Measurements from ENCODE around the gene SGO2. TPM values are rescaled to one million over a fixed set of nuclear protein-coding genes. Genes with fewer than 3 reads are reported as not detected.

SGO2 gene
- total and polyA plus RNA-seq, 4 experiments from 2014 or later: 1.7 to 4.8 (median 3.4) TPM

- H3K4me1 Mint-ChIP-seq: peaks cover 6 to 19% (median 17%) of the 10 kb centered on the region in 4 donors
- peaks cover 0 to 1% of the 10 kb centered on the region in 2 donors for H3K36me3 Mint-ChIP-seq
- POLR2A ChIA-PET (ENCODE audit: partially characterized antibody): interaction anchor here (0.8 to 3.9 kb wide), 2 partner anchors 11 to 348 kb away, joined by 3 to 20 read pairs; partner anchors contain the start of gene SGO2
- H3K4me3 ChIP-seq (ENCODE audit: low read length in 2 of 2): peak overlapping the region in 1 of 2 donors; percentile 5
- no peaks in the 10 kb centered on the region for H3K9me3 ChIP-seq (ENCODE audit: control insufficient read depth in 1 of 2, low read length in 2 of 2)
- no peaks in the 10 kb centered on the region for H3K27me3 ChIP-seq (ENCODE audit: insufficient read depth, low read length)
- DNase-seq: peak in 4 of 5 donors; percentile 15 to 32 (median 22)
- peaks cover 0 to 11% (median 3%) of the 10 kb centered on the region in 8 donors for H3K9me3 Mint-ChIP-seq
- CTCF ChIA-PET (ENCODE audit: partially characterized antibody): interaction anchor here (0.9 kb wide), 1 partner anchor 11 kb away, joined by 3 read pairs; the partner anchor contains the start of gene SGO2
- no peaks in the 10 kb centered on the region for H3K36me3 ChIP-seq (ENCODE audit: insufficient read depth, low read length)
- peaks cover 0 to 2% of the 10 kb centered on the region in 2 donors for H3K27me3 Mint-ChIP-seq
- H3K27ac ChIP-seq (ENCODE audit: low read depth, low read length): no peak overlapping the region
- H3K4me1 ChIP-seq (ENCODE audit: insufficient read depth, low read length): peaks cover 29% of the 10 kb centered on the region
- H3K4me3 Mint-ChIP-seq: peak overlapping the region in 6 of 8 donors; percentile 4 to 68 (median 23)
- intact Hi-C loops (cut with micrococcal nuclease): loop anchor here (10.0 kb wide), 1 partner anchor 940 kb away; the partner anchor contains the start of genes STRADB and TRAK2
- peak overlapping the region in 5 of 7 donors; percentile 23 to 88 (median 62) for H3K27ac Mint-ChIP-seq
Observed at GRCh38 chr2:200515155-200515554, 10.9 kb upstream of the SGO2 start.

- Mint-ChIP-seq H3K4me3 (no peak overlapping the region), H3K36me3 (peaks cover 0 to 2% of the 10 kb centered on the region in 2 donors), H3K27me3 (no peaks in the 10 kb centered on the region), H3K9me3 (peaks cover 0 to 1% (median 0%) of the 10 kb centered on the region in 8 donors), H3K27ac (no peak overlapping the region), H3K4me1 (peaks cover 6 to 15% (median 12%) of the 10 kb centered on the region in 4 donors)
- Histone ChIP-seq H3K27ac (ENCODE audit: low read depth, low read length) (no peak overlapping the region), H3K36me3 (ENCODE audit: insufficient read depth, low read length) (no peaks in the 10 kb centered on the region), H3K4me3 (ENCODE audit: low read length in 2 of 2) (no peak overlapping the region), H3K9me3 (ENCODE audit: control insufficient read depth in 1 of 2, low read length in 2 of 2) (no peaks in the 10 kb centered on the region), H3K4me1 (ENCODE audit: insufficient read depth, low read length) (peaks cover 14% of the 10 kb centered on the region), H3K27me3 (ENCODE audit: insufficient read depth, low read length) (no peaks in the 10 kb centered on the region)
- POLR2A ChIA-PET (ENCODE audit: partially characterized antibody): no interaction called here
- CTCF ChIA-PET (ENCODE audit: partially characterized antibody): interaction anchor here (1.6 kb wide), 1 partner anchor 39 kb away, joined by 4 read pairs; no protein-coding TSS in a partner anchor
- intact Hi-C loops (cut with micrococcal nuclease): no loop called here
- no peak for DNase-seq
Observed at GRCh38 chr2:200523158-200523557, 2.8 kb upstream of the SGO2 start.

- Histone ChIP-seq H3K9me3 (ENCODE audit: control insufficient read depth in 1 of 2, low read length in 2 of 2) (no peaks in the 10 kb centered on the region), H3K36me3 (ENCODE audit: insufficient read depth, low read length) (no peaks in the 10 kb centered on the region), H3K4me3 (ENCODE audit: low read length in 2 of 2) (no peak overlapping the region), H3K27ac (ENCODE audit: low read depth, low read length) (no peak overlapping the region), H3K4me1 (ENCODE audit: insufficient read depth, low read length) (peaks cover 14% of the 10 kb centered on the region), H3K27me3 (ENCODE audit: insufficient read depth, low read length) (no peaks in the 10 kb centered on the region)
- CTCF ChIA-PET (ENCODE audit: partially characterized antibody): interaction anchor here (1.6 to 3.5 kb wide), 2 partner anchors 13 to 40 kb away, joined by 4 to 20 read pairs; partner anchors contain the start of gene KCTD18
- peaks cover 0 to 1% (median 0%) of the 10 kb centered on the region in 8 donors for H3K9me3 Mint-ChIP-seq
- intact Hi-C loops (cut with micrococcal nuclease): no loop called here
- POLR2A ChIA-PET (ENCODE audit: partially characterized antibody): no interaction called here
- peaks cover 6 to 15% (median 12%) of the 10 kb centered on the region in 4 donors for H3K4me1 Mint-ChIP-seq
- peaks cover 0 to 2% of the 10 kb centered on the region in 2 donors for H3K36me3 Mint-ChIP-seq
- H3K27me3 Mint-ChIP-seq: no peaks in the 10 kb centered on the region
- H3K4me3 Mint-ChIP-seq: peak overlapping the region in 1 of 8 donors; percentile 29
- DNase-seq: no peak
- no peak overlapping the region for H3K27ac Mint-ChIP-seq
Observed at GRCh38 chr2:200523604-200524003, 2.4 kb upstream of the SGO2 start.

- H3K4me1 ChIP-seq (ENCODE audit: insufficient read depth, low read length): peaks cover 14% of the 10 kb centered on the region
- ChIA-PET POLR2A (ENCODE audit: partially characterized antibody) (interaction anchor here (0.6 to 2.3 kb wide), 12 partner anchors 9 to 569 kb away, joined by 3 to 20 read pairs (median 4); partner anchors contain the start of gene KCTD18), CTCF (ENCODE audit: partially characterized antibody) (interaction anchor here (0.9 to 3.5 kb wide), 7 partner anchors 9 to 188 kb away, joined by 3 to 20 read pairs (median 3); partner anchors contain the start of gene KCTD18)
- H3K4me1 Mint-ChIP-seq: peaks cover 6 to 15% (median 12%) of the 10 kb centered on the region in 4 donors
- no peaks in the 10 kb centered on the region for H3K27me3 Mint-ChIP-seq
- DNase-seq: no peak
- peaks cover 0 to 2% of the 10 kb centered on the region in 2 donors for H3K36me3 Mint-ChIP-seq
- no peak overlapping the region for H3K27ac ChIP-seq (ENCODE audit: low read depth, low read length)
- H3K4me3 Mint-ChIP-seq: peak overlapping the region in 3 of 8 donors; percentile 91 to 97 (median 93)
- H3K9me3 Mint-ChIP-seq: peaks cover 0 to 1% (median 0%) of the 10 kb centered on the region in 8 donors
- peak overlapping the region in 1 of 7 donors; percentile 83 for H3K27ac Mint-ChIP-seq
- no peaks in the 10 kb centered on the region for H3K9me3 ChIP-seq (ENCODE audit: control insufficient read depth in 1 of 2, low read length in 2 of 2)
- H3K36me3 ChIP-seq (ENCODE audit: insufficient read depth, low read length): no peaks in the 10 kb centered on the region
- no peaks in the 10 kb centered on the region for H3K27me3 ChIP-seq (ENCODE audit: insufficient read depth, low read length)
- peak overlapping the region in 1 of 2 donors; percentile 98 for H3K4me3 ChIP-seq (ENCODE audit: low read length in 2 of 2)
- intact Hi-C loops (cut with micrococcal nuclease): loop anchor here (5.0 kb wide), 2 partner anchors 1068 to 1257 kb away; partner anchors contain the start of genes ALS2 and SATB2
Observed at GRCh38 chr2:200525066-200525465, 941 bp upstream of the SGO2 start.

- H3K9me3 ChIP-seq (ENCODE audit: control insufficient read depth in 1 of 2, low read length in 2 of 2): no peaks in the 10 kb centered on the region
- intact Hi-C loops (cut with micrococcal nuclease): loop anchor here (5.0 kb wide), 2 partner anchors 1068 to 1257 kb away; partner anchors contain the start of genes ALS2 and SATB2
- ChIA-PET POLR2A (ENCODE audit: partially characterized antibody) (interaction anchor here (0.6 to 2.3 kb wide), 12 partner anchors 9 to 569 kb away, joined by 3 to 20 read pairs (median 4); partner anchors contain the start of gene KCTD18), CTCF (ENCODE audit: partially characterized antibody) (interaction anchor here (0.9 to 3.5 kb wide), 7 partner anchors 10 to 188 kb away, joined by 3 to 20 read pairs (median 3); partner anchors contain the start of gene KCTD18)
- no peak for DNase-seq
- peaks cover 14% of the 10 kb centered on the region for H3K4me1 ChIP-seq (ENCODE audit: insufficient read depth, low read length)
- Mint-ChIP-seq H3K4me3 (peak overlapping the region; percentile 91 to 97 (median 93)), H3K27me3 (no peaks in the 10 kb centered on the region), H3K36me3 (peaks cover 0 to 2% of the 10 kb centered on the region in 2 donors), H3K27ac (peak overlapping the region; percentile 50 to 93 (median 85)), H3K4me1 (peaks cover 6 to 15% (median 12%) of the 10 kb centered on the region in 4 donors), H3K9me3 (peaks cover 0 to 1% (median 0%) of the 10 kb centered on the region in 8 donors)
- H3K36me3 ChIP-seq (ENCODE audit: insufficient read depth, low read length): no peaks in the 10 kb centered on the region
- H3K27me3 ChIP-seq (ENCODE audit: insufficient read depth, low read length): no peaks in the 10 kb centered on the region
- peak overlapping the region; percentile 55 for H3K27ac ChIP-seq (ENCODE audit: low read depth, low read length)
- peak overlapping the region; percentile 82 to 98 for H3K4me3 ChIP-seq (ENCODE audit: low read length in 2 of 2)
Observed at GRCh38 chr2:200525551-200525881, 491 bp upstream of the SGO2 start.

GRCh38 chr2:200528228-200528627 is 2.2 kb downstream of the SGO2 start:
- Histone ChIP-seq H3K27me3 (ENCODE audit: insufficient read depth, low read length) (no peaks in the 10 kb centered on the region), H3K27ac (ENCODE audit: low read depth, low read length) (no peak overlapping the region), H3K4me3 (ENCODE audit: low read length in 2 of 2) (no peak overlapping the region), H3K36me3 (ENCODE audit: insufficient read depth, low read length) (no peaks in the 10 kb centered on the region), H3K4me1 (ENCODE audit: insufficient read depth, low read length) (peaks cover 14% of the 10 kb centered on the region), H3K9me3 (ENCODE audit: control insufficient read depth in 1 of 2, low read length in 2 of 2) (no peaks in the 10 kb centered on the region)
- H3K9me3 Mint-ChIP-seq: peaks cover 0 to 1% (median 0%) of the 10 kb centered on the region in 8 donors
- intact Hi-C loops (cut with micrococcal nuclease): loop anchor here (5.0 kb wide), 2 partner anchors 1071 to 1254 kb away; partner anchors contain the start of genes ALS2 and SATB2
- no peak for DNase-seq
- peaks cover 6 to 15% (median 12%) of the 10 kb centered on the region in 4 donors for H3K4me1 Mint-ChIP-seq
- CTCF ChIA-PET (ENCODE audit: partially characterized antibody): no interaction called here
- POLR2A ChIA-PET (ENCODE audit: partially characterized antibody): interaction anchor here (0.7 kb wide), 1 partner anchor 18 kb away, joined by 4 read pairs; the partner anchor contains the start of gene KCTD18
- peaks cover 0 to 2% of the 10 kb centered on the region in 2 donors for H3K36me3 Mint-ChIP-seq
- no peak overlapping the region for H3K27ac Mint-ChIP-seq
- no peaks in the 10 kb centered on the region for H3K27me3 Mint-ChIP-seq
- no peak overlapping the region for H3K4me3 Mint-ChIP-seq

GRCh38 chr2:200533754-200534153 is 7.7 kb downstream of the SGO2 start:
- intact Hi-C loops (cut with micrococcal nuclease): no loop called here
- H3K9me3 Mint-ChIP-seq: no peaks in the 10 kb centered on the region
- no peak for DNase-seq
- H3K4me3 Mint-ChIP-seq: no peak overlapping the region
- Histone ChIP-seq H3K27me3 (ENCODE audit: insufficient read depth, low read length) (no peaks in the 10 kb centered on the region), H3K4me3 (ENCODE audit: low read length in 2 of 2) (no peak overlapping the region), H3K9me3 (ENCODE audit: control insufficient read depth in 1 of 2, low read length in 2 of 2) (no peaks in the 10 kb centered on the region), H3K27ac (ENCODE audit: low read depth, low read length) (no peak overlapping the region), H3K4me1 (ENCODE audit: insufficient read depth, low read length) (no peaks in the 10 kb centered on the region), H3K36me3 (ENCODE audit: insufficient read depth, low read length) (no peaks in the 10 kb centered on the region)
- CTCF ChIA-PET (ENCODE audit: partially characterized antibody): no interaction called here
- no peaks in the 10 kb centered on the region for H3K27me3 Mint-ChIP-seq
- no peak overlapping the region for H3K27ac Mint-ChIP-seq
- POLR2A ChIA-PET (ENCODE audit: partially characterized antibody): no interaction called here
- no peaks in the 10 kb centered on the region for H3K36me3 Mint-ChIP-seq
- H3K4me1 Mint-ChIP-seq: no peaks in the 10 kb centered on the region

All from CD4-positive, alpha-beta memory T cell (primary cell).